ENCODE data around the gene CAPN14.

The CAPN14 gene

GRCh38 chr2:31129375-31130171 lies 87.7 kb downstream of the CAPN14 start:
- Histone ChIP-seq H3K79me2 (ENCODE audit: control insufficient read depth, insufficient read depth, low read length, unreplicated experiment) (no peaks in the 10 kb centered on the region), H3K27me3 (ENCODE audit: insufficient read depth, low read length) (peaks cover 17% of the 10 kb centered on the region; the same call in 1 of the 2 replicates), H3K27ac (ENCODE audit: low read depth, low read length) (no peak overlapping the region), H2AFZ (ENCODE audit: low read length, unreplicated experiment) (no peak overlapping the region), H3K4me3 (ENCODE audit: low read depth, low read length) (no peak overlapping the region), H3K4me1 (ENCODE audit: control insufficient read depth, insufficient read depth, low read length, unreplicated experiment) (no peaks in the 10 kb centered on the region), H3K36me3 (ENCODE audit: insufficient read depth, low read length) (no peaks in the 10 kb centered on the region)

- Histone ChIP-seq H3K36me3 (ENCODE audit: insufficient read depth, low read length) (no peaks in the 10 kb centered on the region), H3K27ac (ENCODE audit: low read depth, low read length) (no peak overlapping the region), H3K79me2 (ENCODE audit: control insufficient read depth, insufficient read depth, low read length, unreplicated experiment) (no peaks in the 10 kb centered on the region), H3K4me3 (ENCODE audit: low read depth, low read length) (no peak overlapping the region), H2AFZ (ENCODE audit: low read length, unreplicated experiment) (no peak overlapping the region), H3K27me3 (ENCODE audit: insufficient read depth, low read length) (peaks cover 5% of the 10 kb centered on the region; the same call in 1 of the 2 replicates), H3K4me1 (ENCODE audit: control insufficient read depth, insufficient read depth, low read length, unreplicated experiment) (no peaks in the 10 kb centered on the region)
These were observed 89.4 kb downstream of the CAPN14 start for GRCh38 chr2:31127931-31128330.

- H3K79me2 ChIP-seq (ENCODE audit: control insufficient read depth, insufficient read depth, low read length, unreplicated experiment) = no peaks in the 10 kb centered on the region
- H3K36me3 ChIP-seq (ENCODE audit: insufficient read depth, low read length) = no peaks in the 10 kb centered on the region
- H3K4me1 ChIP-seq (ENCODE audit: control insufficient read depth, insufficient read depth, low read length, unreplicated experiment) = no peaks in the 10 kb centered on the region
- no peak overlapping the region for H2AFZ ChIP-seq (ENCODE audit: low read length, unreplicated experiment)
- no peak overlapping the region for H3K27ac ChIP-seq (ENCODE audit: low read depth, low read length)
- peaks cover 5% of the 10 kb centered on the region; the same call in 1 of the 2 replicates for H3K27me3 ChIP-seq (ENCODE audit: insufficient read depth, low read length)
- H3K4me3 ChIP-seq (ENCODE audit: low read depth, low read length) = no peak overlapping the region
These were observed 91.2 kb downstream of the CAPN14 start for GRCh38 chr2:31125918-31126695.

GRCh38 chr2:31124904-31125303 lies 92.4 kb downstream of the CAPN14 start:
- Histone ChIP-seq H3K36me3 (ENCODE audit: insufficient read depth, low read length) (no peaks in the 10 kb centered on the region), H3K79me2 (ENCODE audit: control insufficient read depth, insufficient read depth, low read length, unreplicated experiment) (no peaks in the 10 kb centered on the region), H3K4me1 (ENCODE audit: control insufficient read depth, insufficient read depth, low read length, unreplicated experiment) (no peaks in the 10 kb centered on the region)

More at GRCh38 chr2:31124904-31125303, 92.4 kb downstream of the CAPN14 start:
- no peak overlapping the region for H2AFZ ChIP-seq (ENCODE audit: low read length, unreplicated experiment)
- H3K4me3 ChIP-seq (ENCODE audit: low read depth, low read length) = no peak overlapping the region
- H3K27ac ChIP-seq (ENCODE audit: low read depth, low read length) = no peak overlapping the region
- H3K27me3 ChIP-seq (ENCODE audit: insufficient read depth, low read length) = peaks cover 5% of the 10 kb centered on the region; the same call in 1 of the 2 replicates
